CD4-positive, alpha-beta T cell treated with Interleukin-10 for 1 hour (primary cell): ENCODE results near the gene MORC1.
"Not testable (repeated sequence)": the region's sequence is repeated elsewhere in the genome, so short reads cannot be mapped to it uniquely, and the experiment has no call there.

ENCODE experiments used
- DNase-seq: peaks from one replicate; pipeline ENCODE4 v3.0.0-alpha.2; 2020

Gene MORC1, protein sequence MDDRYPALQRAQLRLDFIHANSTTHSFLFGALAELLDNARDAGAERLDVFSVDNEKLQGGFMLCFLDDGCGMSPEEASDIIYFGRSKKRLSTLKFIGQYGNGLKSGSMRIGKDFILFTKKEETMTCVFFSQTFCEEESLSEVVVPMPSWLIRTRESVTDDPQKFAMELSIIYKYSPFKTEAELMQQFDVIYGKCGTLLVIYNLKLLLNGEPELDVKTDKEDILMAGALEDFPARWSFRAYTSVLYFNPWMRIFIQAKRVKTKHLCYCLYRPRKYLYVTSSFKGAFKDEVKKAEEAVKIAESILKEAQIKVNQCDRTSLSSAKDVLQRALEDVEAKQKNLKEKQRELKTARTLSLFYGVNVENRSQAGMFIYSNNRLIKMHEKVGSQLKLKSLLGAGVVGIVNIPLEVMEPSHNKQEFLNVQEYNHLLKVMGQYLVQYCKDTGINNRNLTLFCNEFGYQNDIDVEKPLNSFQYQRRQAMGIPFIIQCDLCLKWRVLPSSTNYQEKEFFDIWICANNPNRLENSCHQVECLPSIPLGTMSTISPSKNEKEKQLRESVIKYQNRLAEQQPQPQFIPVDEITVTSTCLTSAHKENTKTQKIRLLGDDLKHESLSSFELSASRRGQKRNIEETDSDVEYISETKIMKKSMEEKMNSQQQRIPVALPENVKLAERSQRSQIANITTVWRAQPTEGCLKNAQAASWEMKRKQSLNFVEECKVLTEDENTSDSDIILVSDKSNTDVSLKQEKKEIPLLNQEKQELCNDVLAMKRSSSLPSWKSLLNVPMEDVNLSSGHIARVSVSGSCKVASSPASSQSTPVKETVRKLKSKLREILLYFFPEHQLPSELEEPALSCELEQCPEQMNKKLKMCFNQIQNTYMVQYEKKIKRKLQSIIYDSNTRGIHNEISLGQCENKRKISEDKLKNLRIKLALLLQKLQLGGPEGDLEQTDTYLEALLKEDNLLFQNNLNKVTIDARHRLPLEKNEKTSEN

DNA sequence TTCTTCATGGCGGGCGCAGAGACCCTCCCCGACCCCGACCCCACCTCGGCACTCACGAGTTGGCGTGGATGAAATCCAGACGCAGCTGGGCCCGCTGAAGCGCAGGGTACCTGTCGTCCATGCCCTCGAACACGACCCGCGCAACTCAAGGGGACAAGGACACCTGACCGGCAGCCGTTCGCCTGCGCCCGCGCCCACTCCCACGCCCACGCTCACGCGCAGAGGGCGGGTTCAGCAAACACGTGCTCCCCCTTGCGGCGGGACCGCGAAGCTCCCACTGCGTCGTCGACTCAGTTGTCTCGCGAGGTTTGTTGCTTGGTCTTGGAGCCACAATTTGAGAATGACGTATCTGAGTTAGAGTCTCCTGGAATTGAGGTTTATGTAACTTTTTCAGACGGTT lies at the start of gene MORC1:
TSS of gene MORC1 (minus strand) at position 196 of the 400 bp plus-strand sequence. CDS start at position 121, 75 bp downstream.
- DNase-seq, result no peak

DNA sequence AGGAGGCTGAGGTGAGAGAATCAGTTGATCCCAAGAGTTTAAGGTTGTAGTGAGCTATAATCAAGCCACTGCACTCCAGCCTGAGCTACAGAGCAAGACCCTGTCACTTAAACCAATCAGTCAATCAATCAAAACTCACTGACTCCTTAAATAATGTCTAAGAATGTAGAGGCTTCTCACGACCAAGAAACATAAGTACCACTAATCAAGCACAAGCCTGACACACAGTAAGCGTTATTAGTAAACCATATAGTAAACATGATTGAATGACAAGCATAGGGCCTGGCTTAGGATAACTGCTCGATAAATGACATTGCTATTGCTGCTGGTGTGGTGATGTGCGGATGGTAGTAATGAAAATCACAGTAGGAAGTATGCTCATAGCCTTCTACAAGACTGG lies 48.0 kb upstream of the MORC1 start:
- no peak for DNase-seq

DNA sequence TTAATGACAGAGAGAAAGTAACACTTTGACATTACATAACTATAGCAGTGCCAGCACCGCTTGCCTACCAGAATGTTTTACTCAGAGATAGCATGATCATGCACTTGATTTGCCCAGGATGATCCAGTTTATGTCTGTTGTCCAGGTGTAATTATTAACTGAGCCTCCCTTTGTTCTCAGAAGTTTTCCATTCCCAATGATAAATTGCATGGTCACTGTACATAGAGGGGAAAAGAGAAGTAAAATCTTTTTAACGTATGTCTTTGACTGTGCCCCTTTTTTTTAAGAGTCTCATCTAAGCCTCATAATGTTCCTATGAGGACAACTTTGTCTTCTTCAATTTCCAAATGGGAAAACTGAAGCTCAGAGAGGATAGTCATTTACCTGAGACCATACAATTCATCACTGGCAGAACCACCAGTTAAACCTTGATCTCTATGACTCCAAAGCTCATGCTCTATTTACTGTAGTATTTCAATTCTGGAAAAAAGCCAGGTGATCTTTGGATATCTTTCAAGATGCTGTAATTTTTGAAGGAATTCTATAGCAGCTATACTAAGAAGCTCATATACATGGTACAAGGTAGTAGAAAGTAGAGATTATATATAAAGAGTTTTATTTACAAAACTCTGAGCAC lies 43.7 kb upstream of the MORC1 start:
- DNase-seq, result no peak

DNA sequence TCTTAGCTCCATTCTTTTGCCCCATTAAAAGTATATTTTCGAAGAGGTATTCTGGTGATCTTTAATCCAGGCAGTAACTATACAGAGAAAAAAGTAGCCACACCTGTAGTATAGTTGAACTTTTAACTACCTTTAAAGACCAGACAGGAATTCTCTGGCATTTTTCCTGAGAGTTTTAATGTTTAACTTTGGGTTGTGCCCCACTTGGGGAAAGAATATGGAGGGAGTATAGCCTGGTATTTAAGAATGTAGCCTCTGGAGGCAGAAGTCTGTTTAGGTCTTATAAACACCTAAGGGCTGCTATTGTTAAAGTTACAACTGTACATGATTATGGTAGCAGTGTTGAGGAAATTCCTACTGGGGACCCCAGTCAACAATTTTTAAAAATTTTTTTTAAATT lies 37.9 kb upstream of the MORC1 start:
- DNase-seq, result no peak

DNA sequence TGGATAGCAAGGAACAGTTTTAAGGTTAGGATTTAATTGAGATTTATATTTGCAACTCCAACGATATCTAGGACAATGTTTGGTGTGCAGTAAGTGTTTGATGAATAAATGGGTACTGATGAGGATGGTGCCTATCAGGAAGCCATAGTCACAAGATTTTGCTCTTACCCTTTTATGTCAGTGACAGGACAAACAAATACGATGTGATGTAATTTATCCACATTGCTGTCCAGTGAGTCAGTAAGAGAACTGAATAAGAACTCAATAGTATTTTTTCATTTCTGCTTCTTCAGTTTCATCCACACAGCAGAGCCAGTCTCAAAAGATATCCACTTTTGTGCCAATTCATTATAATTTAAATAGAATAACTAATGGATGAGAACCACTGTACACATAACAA lies 37.0 kb upstream of the MORC1 start:
- DNase-seq, result no peak

DNA sequence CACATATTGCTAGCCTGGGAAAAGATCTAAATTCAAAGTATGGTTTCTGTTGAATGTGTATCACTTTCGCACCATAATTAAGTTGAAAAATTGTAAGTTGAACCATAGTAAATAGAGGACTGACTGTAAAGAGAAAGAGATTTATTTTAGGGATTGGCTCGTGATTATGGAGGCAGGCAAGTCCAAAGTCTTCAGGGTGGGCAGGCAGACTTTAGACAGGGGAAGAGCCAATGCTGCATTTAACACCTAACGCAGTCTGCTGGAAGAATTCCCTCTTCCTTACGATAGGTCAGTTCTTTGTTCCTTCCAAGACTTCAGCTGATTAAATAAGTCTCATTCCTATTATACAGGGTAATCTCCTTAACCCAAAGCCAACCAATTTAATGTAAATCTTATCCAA lies 34.4 kb upstream of the MORC1 start:
- no peak for DNase-seq

DNA sequence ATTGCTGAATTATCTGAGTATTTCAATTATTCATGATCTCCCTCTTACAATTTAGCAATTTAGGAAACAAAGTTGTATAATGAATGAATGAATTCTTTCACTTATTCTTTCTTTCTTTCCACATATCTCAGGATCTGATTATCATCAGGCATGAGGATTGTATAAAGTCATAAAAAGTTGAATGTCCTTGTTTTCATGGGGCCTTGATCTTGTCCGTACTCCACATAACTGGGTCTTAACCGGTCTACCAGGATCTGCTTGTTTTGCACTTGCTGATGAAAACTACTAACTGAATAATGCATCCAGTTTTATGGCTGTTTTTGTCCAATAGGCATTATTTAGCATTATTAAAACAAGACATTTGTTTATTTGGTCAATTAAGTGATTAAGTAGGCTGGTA lies 31.1 kb upstream of the MORC1 start:
- DNase-seq, result no peak

DNA sequence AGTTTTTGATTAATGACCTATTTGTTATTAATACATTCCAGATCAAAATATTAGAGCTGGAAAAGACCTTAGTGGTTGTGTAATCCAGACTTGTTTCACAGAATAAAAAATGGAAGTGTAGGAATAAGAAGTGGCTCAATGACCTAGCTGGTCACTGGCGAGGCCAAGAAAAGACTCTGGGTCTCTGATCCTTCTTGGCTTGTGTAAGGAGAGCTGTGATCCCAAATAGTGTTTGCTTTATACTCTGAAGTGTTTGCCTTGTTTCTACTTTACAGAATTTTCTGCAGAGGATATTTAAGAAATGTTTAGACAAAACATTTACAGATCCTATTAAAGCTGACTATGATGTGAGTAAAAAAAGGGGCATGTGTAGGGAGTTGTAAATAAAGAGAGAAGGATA lies 25.7 kb upstream of the MORC1 start:
- no peak for DNase-seq

DNA sequence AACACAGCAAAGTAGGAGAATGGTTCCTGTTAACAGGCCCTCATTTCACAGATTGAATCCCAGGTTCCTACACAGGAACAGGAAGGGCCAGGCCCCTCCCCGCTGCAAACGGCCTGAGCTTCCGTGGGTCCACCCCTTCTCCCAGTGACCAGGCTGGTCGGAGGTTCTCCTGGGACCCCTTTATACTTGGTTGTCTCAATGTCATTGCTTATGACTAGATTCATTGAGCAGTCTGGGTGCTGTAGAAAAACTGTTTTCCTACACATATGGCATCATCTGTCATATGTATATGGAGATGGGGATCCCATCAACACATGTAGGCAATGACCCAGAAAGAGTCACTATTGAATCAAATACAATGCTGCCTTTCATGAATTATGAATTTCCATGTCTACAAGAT lies 22.4 kb upstream of the MORC1 start:
- DNase-seq, result no peak

DNA sequence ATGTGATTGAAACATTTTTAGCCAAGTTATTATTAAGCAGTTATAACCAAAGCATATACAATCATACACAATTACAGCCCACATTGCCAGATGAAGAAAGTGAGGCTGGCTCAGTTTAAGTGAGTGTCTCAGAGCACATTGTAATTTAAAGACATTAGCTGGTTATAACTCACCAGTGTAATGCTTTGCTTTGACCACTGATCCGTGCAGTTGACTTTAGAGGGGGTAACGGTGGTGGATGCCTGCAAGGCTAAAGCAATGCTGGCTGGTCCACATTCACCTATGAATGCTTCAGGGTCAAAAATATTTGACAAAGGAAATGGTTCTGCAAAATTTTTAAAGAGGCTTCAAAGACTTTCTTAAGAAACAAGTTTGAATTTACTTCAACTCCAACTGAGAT lies 19.8 kb upstream of the MORC1 start:
- no peak for DNase-seq

DNA sequence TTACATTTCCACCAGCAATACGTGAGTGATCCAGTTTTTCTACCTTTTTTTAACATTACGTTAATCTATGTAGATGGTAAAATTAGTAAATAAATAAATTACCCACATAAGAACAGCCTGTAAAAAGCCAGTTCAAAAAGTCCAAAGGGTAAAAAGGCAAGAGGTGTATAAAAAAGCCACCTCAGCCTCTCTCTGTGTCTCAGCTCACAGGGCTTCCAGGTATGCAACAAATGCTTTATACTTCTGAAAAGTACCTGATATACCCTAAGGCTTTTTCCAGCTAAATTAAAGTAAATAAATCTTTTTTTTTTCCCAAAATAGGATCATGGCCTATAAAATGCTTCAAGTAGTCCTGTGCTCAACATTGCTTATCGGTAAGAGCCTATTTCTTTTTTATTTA lies 18.6 kb upstream of the MORC1 start, which contains the start of gene C3orf85:
TSS of gene C3orf85 (plus strand) at position 197 of the 400 bp plus-strand sequence. CDS start at position 326, 129 bp downstream.
- no peak for DNase-seq

DNA sequence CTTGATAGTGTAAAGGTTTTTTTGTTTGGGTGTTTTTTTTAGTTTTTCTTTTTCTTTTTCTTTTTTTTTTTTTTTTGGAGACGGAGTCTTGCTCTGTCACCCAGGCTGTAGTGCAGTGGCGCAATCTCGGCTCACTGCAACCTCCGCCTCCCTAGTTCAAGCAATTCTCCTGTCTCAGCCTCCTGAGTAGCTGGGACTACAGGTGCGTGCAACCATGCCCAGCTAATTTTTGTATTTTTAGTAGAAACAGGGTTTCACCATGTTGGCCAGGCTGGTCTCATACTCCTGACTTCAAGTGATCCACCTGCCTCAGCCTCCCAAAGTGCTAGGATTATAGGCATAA lies 15.5 kb upstream of the MORC1 start:
- DNase-seq, result not testable (repeated sequence)

DNA sequence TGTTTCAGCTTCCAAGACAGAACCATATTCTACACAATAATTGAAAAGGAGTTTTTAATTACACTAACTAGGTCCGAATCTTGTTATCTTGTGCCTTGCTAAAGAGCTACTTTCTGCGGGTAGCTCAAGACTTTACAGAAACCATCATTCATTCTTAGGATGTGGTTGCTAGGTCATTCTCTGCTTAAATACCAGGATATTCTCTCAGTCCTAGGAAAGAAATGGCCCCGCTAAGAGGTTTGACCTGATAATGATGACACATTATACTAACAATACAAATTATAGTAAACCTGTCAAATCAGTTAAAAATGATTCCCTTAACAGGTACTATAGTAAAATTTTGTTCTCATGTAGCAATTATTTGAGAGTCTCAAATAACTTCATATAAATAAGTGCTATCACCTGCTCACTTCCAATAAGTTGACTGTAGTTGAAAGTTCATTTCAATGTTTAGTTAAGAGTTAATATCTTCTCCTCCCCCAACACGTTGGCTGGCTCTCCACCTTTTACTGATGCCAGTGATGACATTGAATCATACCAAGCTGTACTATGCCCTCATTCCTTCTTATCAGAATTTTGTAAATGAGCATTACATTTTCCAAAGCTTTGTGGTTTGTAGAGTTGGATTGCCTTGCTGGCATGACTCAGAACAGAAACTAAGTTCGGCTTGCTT lies 15.0 kb upstream of the MORC1 start:
- DNase-seq, result no peak

DNA sequence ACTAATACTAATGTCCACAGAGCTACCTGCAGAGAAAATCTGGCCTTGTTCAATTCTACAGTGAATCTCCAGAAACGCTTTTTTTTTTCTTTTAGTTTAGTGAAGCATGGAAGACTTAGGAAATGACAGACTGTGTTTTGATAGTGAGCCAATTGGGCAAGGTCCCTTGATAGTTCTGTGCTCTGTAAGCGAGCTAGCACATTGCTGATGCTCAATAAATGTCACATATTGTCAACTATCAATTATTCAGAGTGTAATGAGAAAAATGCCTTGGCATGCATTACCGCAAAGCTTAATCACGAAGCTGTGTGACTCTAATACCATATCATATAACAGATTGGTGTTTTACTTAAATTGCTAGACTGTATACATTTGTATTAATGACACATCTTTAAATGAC lies 13.3 kb upstream of the MORC1 start:
- DNase-seq, result no peak

DNA sequence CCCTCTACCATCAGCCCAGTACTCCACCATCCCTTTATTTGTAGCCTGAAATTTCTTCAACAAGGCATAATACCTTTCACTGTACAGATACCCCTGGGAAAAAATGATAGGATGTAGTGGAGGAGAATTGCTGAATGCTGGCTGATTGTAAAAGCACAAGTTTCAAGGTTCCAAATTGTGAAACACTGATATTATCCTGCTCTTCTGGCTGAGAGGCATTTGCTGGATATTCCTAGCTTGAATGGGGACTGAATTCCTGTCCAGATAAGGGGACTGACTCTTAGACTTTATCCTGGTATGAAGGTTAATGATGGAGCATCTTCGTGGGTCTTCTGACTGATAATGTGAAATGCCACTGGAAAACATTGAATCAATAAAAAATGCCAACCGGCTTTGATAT lies 9.6 kb upstream of the MORC1 start:
- DNase-seq, result no peak

DNA sequence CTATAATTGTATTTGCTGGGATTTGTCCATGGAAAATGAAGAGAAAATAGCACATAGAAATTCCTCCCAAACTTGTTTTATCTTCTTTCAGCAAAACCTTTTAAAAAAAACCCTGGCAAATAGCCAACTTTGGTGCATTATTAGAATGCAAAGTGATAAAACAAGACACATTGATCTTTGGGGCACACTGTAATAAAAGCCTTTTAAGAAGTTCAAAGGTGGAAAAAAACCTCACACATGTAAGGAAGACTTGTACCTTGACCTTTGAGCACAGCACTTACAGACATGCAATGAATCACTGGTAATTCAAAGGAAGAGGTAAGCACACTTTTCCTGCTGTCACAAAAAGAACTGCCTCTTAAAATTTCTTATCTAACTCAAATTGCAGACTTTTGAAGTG lies 8.0 kb upstream of the MORC1 start:
- DNase-seq, result no peak

DNA sequence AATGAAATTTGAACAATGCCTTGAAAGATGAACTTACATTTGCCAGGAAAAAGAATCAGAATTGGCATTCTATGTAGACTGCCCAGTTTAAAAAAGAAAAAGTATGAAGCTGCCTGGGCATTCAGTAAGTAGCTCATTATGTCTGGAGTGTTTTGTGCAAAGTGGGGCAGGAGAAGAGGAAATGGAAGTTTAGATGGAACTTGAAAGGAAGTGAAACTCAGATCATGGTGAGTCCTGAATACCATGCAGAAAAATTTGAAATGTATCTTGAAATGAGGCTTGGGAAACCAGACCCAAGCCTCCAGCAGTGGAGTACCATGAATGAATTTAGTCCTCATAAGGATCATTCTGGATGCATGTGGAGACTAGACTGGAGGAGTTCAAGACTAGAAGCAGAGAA lies 4.8 kb upstream of the MORC1 start:
- DNase-seq, result no peak

DNA sequence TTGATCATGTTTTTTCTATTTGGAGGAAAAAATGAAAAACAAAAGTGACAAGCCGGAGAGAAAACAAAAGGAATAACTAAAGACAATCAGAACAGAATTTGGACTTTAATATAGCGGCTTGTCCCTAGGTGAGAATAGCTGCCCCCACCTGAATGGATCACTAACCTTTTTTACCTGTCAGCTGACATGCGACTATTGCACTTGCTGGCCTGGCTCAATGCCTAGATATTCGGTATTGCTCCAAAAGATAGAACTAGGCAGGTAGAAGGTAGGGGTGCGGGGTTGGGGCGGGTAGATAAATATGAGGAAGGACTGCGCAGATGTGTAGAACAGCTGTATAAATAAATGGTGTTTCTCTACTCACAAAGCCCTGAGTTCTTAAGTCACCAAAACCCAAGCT lies 650 bp upstream of the MORC1 start:
- DNase-seq, result no peak

DNA sequence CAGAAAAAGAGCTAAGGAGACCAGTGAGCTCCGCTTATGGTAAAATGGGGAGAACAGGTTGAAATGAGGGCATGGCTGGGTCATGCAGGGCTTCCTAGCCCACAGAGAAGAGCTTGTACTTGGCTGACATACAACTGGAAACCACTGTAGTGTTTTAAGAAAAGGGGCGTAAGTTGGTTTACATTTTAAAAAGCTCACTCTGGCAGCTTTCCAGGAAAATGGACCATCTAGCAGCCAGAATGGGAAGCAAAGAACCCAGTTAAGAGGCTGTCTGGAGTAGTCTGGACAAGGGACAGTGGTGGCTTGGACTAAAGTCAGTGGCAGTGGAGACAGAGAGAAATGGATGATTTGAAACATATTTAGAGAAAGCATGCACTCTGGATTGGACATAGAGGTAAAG lies 1.9 kb downstream of the MORC1 start:
- DNase-seq, result no peak

DNA sequence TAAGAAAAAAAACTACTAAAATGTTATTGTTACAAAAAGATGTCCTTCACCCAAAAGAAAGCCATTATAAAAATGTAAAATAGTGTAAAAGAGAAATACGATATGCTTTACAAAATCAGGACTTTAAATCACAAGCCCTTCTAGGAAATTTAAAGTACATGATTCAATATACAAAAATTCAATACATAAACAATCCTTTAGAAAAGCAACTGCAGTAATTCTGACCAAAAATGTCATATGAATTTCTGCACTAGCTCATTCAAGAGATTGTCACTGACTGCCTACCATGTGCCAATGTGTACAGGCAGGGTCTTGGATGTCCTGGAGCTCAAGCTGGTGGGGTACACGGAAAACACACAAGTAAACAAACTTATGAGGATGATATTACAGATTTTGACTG lies 2.5 kb downstream of the MORC1 start:
- no peak for DNase-seq

DNA sequence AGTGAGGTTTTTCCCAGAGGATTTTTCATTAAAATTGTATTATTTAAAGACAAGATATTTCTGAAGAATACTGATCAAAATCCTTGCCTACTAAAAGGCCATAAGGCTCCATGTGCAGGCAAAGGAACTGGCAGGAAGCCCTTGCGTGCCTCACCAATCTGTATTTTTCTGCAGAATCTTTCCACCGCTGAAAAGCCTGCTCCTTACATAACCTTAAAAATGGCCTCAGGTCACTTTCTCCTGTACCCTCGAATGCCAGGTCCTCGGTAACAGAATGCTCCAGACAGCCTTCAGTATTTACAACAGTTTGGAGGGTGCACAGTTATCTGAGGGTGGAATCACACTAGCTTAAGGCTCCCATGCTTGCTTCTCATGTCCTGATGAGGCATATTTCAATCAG lies 3.2 kb downstream of the MORC1 start:
- no peak for DNase-seq

DNA sequence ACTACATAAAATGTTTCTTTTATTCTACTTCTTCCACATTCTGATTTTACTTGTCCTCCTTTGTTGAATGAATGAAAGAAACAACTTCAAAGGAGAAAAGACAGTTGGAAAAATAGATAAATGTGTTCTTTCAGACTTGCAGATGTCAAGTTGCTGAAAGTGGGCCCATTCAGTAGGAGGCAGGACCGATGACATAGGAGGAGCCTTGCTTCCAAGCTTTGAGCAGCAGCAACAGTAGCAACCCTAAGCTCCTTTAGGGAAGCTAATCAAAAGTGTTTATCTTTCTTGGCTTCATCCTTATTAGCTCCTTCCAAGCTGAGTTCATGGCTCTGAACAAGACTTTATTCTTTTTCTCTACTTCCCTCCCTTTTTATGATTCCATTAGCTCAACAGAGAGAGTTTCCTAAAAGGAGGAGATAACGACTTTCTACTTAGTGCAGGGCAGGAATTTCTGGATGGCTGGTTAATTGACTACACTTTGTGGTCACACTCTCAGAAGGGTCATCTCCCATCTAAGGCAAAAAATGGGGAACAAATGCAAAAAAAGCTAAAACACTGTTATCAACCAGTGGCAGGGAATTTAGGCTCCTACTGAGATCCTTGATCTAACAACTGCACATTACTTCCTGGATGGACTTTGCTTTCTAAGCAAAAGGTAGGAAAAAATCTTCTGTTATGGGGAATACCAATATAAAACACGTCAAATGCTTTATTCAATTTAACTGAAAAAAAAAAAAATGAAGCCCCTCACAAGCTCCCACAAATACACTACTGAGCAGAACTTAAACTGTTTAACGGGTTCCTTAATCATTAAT lies 4.8 kb downstream of the MORC1 start:
- no peak for DNase-seq
